HEK293T (cell line): ENCODE results near the gene CELF2.

Source experiments
- ARNT ChIP-seq: fragments of 450-650 bp; IDR thresholded peaks from 2 replicates; pipeline ENCODE4 v1.6.1; 2017; ENCODE audit warnings: mild to moderate bottlenecking
- BHLHE40 ChIP-seq: fragments of 450-650 bp; IDR thresholded peaks from 2 replicates; pipeline ENCODE4 v1.6.1; 2016; ENCODE audit warnings: mild to moderate bottlenecking, moderate library complexity, borderline replicate concordance
- CTBP1 ChIP-seq: fragments of 450-650 bp; IDR thresholded peaks from 2 replicates; pipeline ENCODE4 v1.6.1; 2016; ENCODE audit warnings: borderline replicate concordance
- FOXA1 ChIP-seq: fragments of 450-650 bp; IDR thresholded peaks from 2 replicates; pipeline ENCODE4 v1.6.1; 2016; ENCODE audit warnings: mild to moderate bottlenecking
- HDGF ChIP-seq: fragments of 450-650 bp; IDR thresholded peaks from 2 replicates; pipeline ENCODE4 v1.6.1; 2017; ENCODE audit warnings: antibody characterized with exemption, borderline replicate concordance
- L3MBTL2 ChIP-seq: fragments of 450-650 bp; conservative IDR thresholded peaks from 2 replicates; pipeline ENCODE4 v1.6.1; 2016; ENCODE audit warnings: mild to moderate bottlenecking
- SP1 ChIP-seq: fragments of 450-650 bp; IDR thresholded peaks from 2 replicates; pipeline ENCODE4 v1.6.1; 2017
- SUZ12 ChIP-seq: fragments of 450-650 bp; IDR thresholded peaks from 2 replicates; pipeline ENCODE4 v1.6.1; 2016; ENCODE audit warnings: mild to moderate bottlenecking
- TARDBP ChIP-seq: fragments of 450-650 bp; IDR thresholded peaks from 2 replicates; pipeline ENCODE4 v1.6.1; 2016
- ZNF384 ChIP-seq: fragments of 450-650 bp; IDR thresholded peaks from 2 replicates; pipeline ENCODE4 v1.6.1; 2016
- TF ChIP-seq, protein P1 (sequence below): fragments of 450-650 bp; IDR thresholded peaks from 2 replicates; pipeline ENCODE4 v1.6.1; 2016

DNA sequence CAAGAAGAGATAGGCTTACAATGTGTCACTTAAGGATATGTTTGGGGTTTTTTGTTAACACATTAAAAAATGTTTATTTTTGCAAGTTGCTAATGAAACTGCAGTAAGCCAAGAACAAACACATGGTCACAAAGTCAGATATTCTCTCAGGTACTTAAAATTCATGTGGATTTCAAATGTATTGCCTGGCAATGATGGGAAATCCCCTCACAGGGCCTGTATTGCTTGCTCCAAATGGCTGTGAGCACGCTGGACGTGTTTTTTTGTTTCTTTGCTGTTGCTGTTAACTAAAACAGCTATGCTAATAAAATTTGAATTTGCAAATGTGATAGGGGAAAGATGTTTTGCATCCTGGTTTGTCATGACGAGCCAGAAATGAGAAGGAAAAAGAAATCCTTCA is 3.8 kb upstream of the CELF2 start:
- TF ChIP-seq SUZ12 (no peak), HDGF (no peak), L3MBTL2 (no peak), FOXA1 (no peak), ZNF384 (no peak), ARNT (no peak), TARDBP (no peak), CTBP1 (no peak), BHLHE40 (no peak), SP1 (no peak)
- TF ChIP-seq, protein P1, sequence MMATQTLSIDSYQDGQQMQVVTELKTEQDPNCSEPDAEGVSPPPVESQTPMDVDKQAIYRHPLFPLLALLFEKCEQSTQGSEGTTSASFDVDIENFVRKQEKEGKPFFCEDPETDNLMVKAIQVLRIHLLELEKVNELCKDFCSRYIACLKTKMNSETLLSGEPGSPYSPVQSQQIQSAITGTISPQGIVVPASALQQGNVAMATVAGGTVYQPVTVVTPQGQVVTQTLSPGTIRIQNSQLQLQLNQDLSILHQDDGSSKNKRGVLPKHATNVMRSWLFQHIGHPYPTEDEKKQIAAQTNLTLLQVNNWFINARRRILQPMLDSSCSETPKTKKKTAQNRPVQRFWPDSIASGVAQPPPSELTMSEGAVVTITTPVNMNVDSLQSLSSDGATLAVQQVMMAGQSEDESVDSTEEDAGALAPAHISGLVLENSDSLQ: no peak
